CD4-positive, alpha-beta T cell (primary cell): ENCODE results near the gene THRB. TPM values are rescaled to one million over a fixed set of nuclear protein-coding genes. Genes with fewer than 3 reads are reported as not detected.

Experiments
- ATAC-seq: fragments of 200-7000 bp; cut with Tn5 transposase; one replicate; pipeline ENCODE4 v1.10.0; 2022; ENCODE audit warnings: mild to moderate bottlenecking; ENCODE audit not compliant: poor library complexity
- CTCF ChIA-PET: fragments of 350-600 bp; sonication (Branson Sonifier 250); formaldehyde crosslinking; loops from one replicate; lab custom pipeline; 2021; ENCODE audit warnings: antibody characterized with exemption, inconsistent platforms; lab: Charles Lee
- POLR2A ChIA-PET: fragments of 350-600 bp; sonication (Branson Sonifier 250); formaldehyde crosslinking; loops from one replicate; lab custom pipeline; 2021; ENCODE audit warnings: antibody characterized with exemption, inconsistent platforms; lab: Charles Lee
- DNase-seq, 14 experiments: peaks; one replicate each; pipeline ENCODE4 v3.0.0-alpha.2; 2013 to 2020; ENCODE audit warnings: mixed read lengths in 2 of 14
- H3K27ac ChIP-seq, 2 donors: one replicate each; pipeline versions ENCODE4 v1.5.1 to v1.7.0; 2013; ENCODE audit warnings: low read length in 2 of 2, low read depth in 1 of 2, mild to moderate bottlenecking in 1 of 2
- H3K27me3 ChIP-seq, 2 experiments: 1 replicate in 1 of 2; 2 replicates in 1 of 2; pipeline versions ENCODE4 v1.6.1 to v1.7.0; 2013; ENCODE audit warnings: low read length in 2 of 2, control low read depth in 1 of 2, mild to moderate bottlenecking in 1 of 2, moderate library complexity in 1 of 2; ENCODE audit not compliant: insufficient read depth in 2 of 2, control insufficient read depth in 1 of 2
- H3K36me3 ChIP-seq: one replicate; pipeline ENCODE4 v1.6.1; 2013; ENCODE audit warnings: low read length, control low read depth; ENCODE audit not compliant: insufficient read depth
- H3K4me1 ChIP-seq: one replicate; pipeline ENCODE4 v1.6.1; 2013; ENCODE audit warnings: low read length, control low read depth; ENCODE audit not compliant: insufficient read depth
- H3K4me3 ChIP-seq: one replicate; pipeline ENCODE4 v1.5.1; 2013; ENCODE audit warnings: mild to moderate bottlenecking, low read length, moderate library complexity
- H3K9me3 ChIP-seq, 2 experiments: 1 replicate in 1 of 2; 2 replicates in 1 of 2; pipeline versions ENCODE4 v1.6.1 to v1.7.0; 2013; ENCODE audit warnings: low read length in 2 of 2, mild to moderate bottlenecking in 2 of 2, control low read depth in 1 of 2, moderate library complexity in 1 of 2; ENCODE audit not compliant: control insufficient read depth in 1 of 2, insufficient read depth in 1 of 2
- H3K27ac Mint-ChIP-seq: one replicate; pipeline ENCODE4 v1.8.0; 2020; ENCODE audit warnings: mixed read lengths
- H3K27me3 Mint-ChIP-seq: one replicate; pipeline ENCODE4 v1.8.0; 2021; ENCODE audit warnings: mixed read lengths
- H3K36me3 Mint-ChIP-seq: one replicate; pipeline ENCODE4 v1.8.0; 2021; ENCODE audit warnings: low read depth, mixed read lengths
- H3K4me1 Mint-ChIP-seq: one replicate; pipeline ENCODE4 v1.8.0; 2021; ENCODE audit warnings: low read depth, mixed read lengths
- H3K4me3 Mint-ChIP-seq: one replicate; pipeline ENCODE4 v1.8.0; 2020; ENCODE audit warnings: mild to moderate bottlenecking, mixed read lengths
- H3K9me3 Mint-ChIP-seq: one replicate; pipeline ENCODE4 v1.8.0; 2020; ENCODE audit warnings: mixed read lengths
- CTCF ChIP-seq: fragments of 200-600 bp; IDR thresholded peaks from one replicate; pipeline ENCODE4 v1.8.0; 2022; ENCODE audit warnings: antibody characterized with exemption, mild to moderate bottlenecking
- intact Hi-C, 2 experiments: fragments of 100-400 bp; cut with DNase I in 1 of 2; cut with micrococcal nuclease in 1 of 2; formaldehyde crosslinking; loops; one replicate each; pipeline versions ENCODE4 v1.15.1 to v1.9.0; 2023 to 2025; cut with DNase I, micrococcal nuclease
- total RNA-seq, 174 experiments: library from RNA in 2 of 174; stranded (reverse) in 2 of 174; gene quantifications; one replicate each; pipeline ENCODE4 v1.2.3 and lab custom pipeline; 2021 to 2026

Gene THRB
- total RNA-seq, 2 experiments from 2014 or later = not detected

- CTCF ChIA-PET = no interaction called here
- Mint-ChIP-seq H3K4me3 (no peak overlapping the region), H3K27ac (no peak overlapping the region), H3K36me3 (no peaks in the 10 kb centered on the region), H3K4me1 (no peaks in the 10 kb centered on the region), H3K9me3 (no peaks in the 10 kb centered on the region), H3K27me3 (no peaks in the 10 kb centered on the region)
- ATAC-seq = no peak
- H3K4me3 ChIP-seq = no peak overlapping the region
- no peak overlapping the region for H3K27ac ChIP-seq
- no peaks in the 10 kb centered on the region for H3K4me1 ChIP-seq
- POLR2A ChIA-PET = no interaction called here
- no peaks in the 10 kb centered on the region for H3K9me3 ChIP-seq
- no peak for TF ChIP-seq CTCF
- no peak for DNase-seq
- H3K36me3 ChIP-seq = no peaks in the 10 kb centered on the region
- intact Hi-C loops = no loop called here
- H3K27me3 ChIP-seq = no peaks in the 10 kb centered on the region
Measured at GRCh38 chr3:24512564-24513197, 18.0 kb upstream of the THRB start.

GRCh38 chr3:24510030-24510648 lies 15.5 kb upstream of the THRB start:
- intact Hi-C loops = no loop called here
- ATAC-seq = no peak
- Histone ChIP-seq H3K4me3 (no peak overlapping the region), H3K36me3 (no peaks in the 10 kb centered on the region), H3K9me3 (no peaks in the 10 kb centered on the region), H3K27ac (no peak overlapping the region), H3K4me1 (no peaks in the 10 kb centered on the region), H3K27me3 (no peaks in the 10 kb centered on the region)
- no peaks in the 10 kb centered on the region for H3K36me3 Mint-ChIP-seq
- TF ChIP-seq CTCF = no peak
- H3K27ac Mint-ChIP-seq = no peak overlapping the region
- H3K9me3 Mint-ChIP-seq = no peaks in the 10 kb centered on the region
- no peaks in the 10 kb centered on the region for H3K4me1 Mint-ChIP-seq
- no peak for DNase-seq
- ChIA-PET CTCF (no interaction called here), POLR2A (no interaction called here)
- no peak overlapping the region for H3K4me3 Mint-ChIP-seq
- no peaks in the 10 kb centered on the region for H3K27me3 Mint-ChIP-seq

- POLR2A ChIA-PET = no interaction called here
- Mint-ChIP-seq H3K4me1 (no peaks in the 10 kb centered on the region), H3K9me3 (no peaks in the 10 kb centered on the region), H3K36me3 (no peaks in the 10 kb centered on the region), H3K27me3 (no peaks in the 10 kb centered on the region), H3K27ac (no peak overlapping the region), H3K4me3 (no peak overlapping the region)
- CTCF ChIA-PET = no interaction called here
- Histone ChIP-seq H3K27me3 (no peaks in the 10 kb centered on the region), H3K4me1 (no peaks in the 10 kb centered on the region), H3K9me3 (no peaks in the 10 kb centered on the region), H3K36me3 (no peaks in the 10 kb centered on the region), H3K4me3 (no peak overlapping the region), H3K27ac (no peak overlapping the region)
- DNase-seq (no peak), ATAC-seq (no peak)
- intact Hi-C loops = no loop called here
- TF ChIP-seq CTCF = no peak
Measured at GRCh38 chr3:24508423-24508839, 13.8 kb upstream of the THRB start.
